AG09319 (cell line): ENCODE data around the gene BPTF.
"Not testable (repeated sequence)": the region's sequence is repeated elsewhere in the genome, so short reads cannot be mapped to it uniquely, and the experiment has no call there.

Source experiments
- DNase-seq: peaks from one replicate; pipeline ENCODE4 v3.0.0-alpha.2; 2010; ENCODE audit warnings: low read depth; ENCODE audit errors: extremely low read depth
- CTCF ChIP-seq: IDR thresholded peaks from 2 replicates; pipeline ENCODE4 v1.5.1; 2011; ENCODE audit warnings: low read depth, mild to moderate bottlenecking, inconsistent platforms, low read length, moderate library complexity

The BPTF gene

GRCh38 chr17:67970783-67971182, 145.5 kb downstream of the BPTF start:
- TF ChIP-seq CTCF: no peak

GRCh38 chr17:67974185-67974584, 148.9 kb downstream of the BPTF start:
- DNase-seq: no peak
- no peak for TF ChIP-seq CTCF

More at GRCh38 chr17:67970783-67971182, 145.5 kb downstream of the BPTF start:
- DNase-seq: no peak

GRCh38 chr17:67974598-67975066, 149.3 kb downstream of the BPTF start:
- no peak for TF ChIP-seq CTCF
- no peak for DNase-seq

GRCh38 chr17:67976306-67976705, 151.0 kb downstream of the BPTF start:
- not testable (repeated sequence) for DNase-seq

- TF ChIP-seq CTCF: no peak
Observed at GRCh38 chr17:67980456-67980855, 155.2 kb downstream of the BPTF start.

GRCh38 chr17:67980883-67981282, 155.6 kb downstream of the BPTF start:
- not testable (repeated sequence) for DNase-seq

More at GRCh38 chr17:67980456-67980855, 155.2 kb downstream of the BPTF start:
- no peak for DNase-seq

- TF ChIP-seq CTCF: no peak
- DNase-seq: no peak
Observed at GRCh38 chr17:67982034-67982640, 156.8 kb downstream of the BPTF start.

- TF ChIP-seq CTCF: no peak
- DNase-seq: no peak
Observed at GRCh38 chr17:67982686-67983382, 157.5 kb downstream of the BPTF start.
